ELF-1 (cell line): ENCODE measurements around the gene ADAMTS4.

Experiments used
- DNase-seq: peaks from one replicate; pipeline ENCODE4 v3.0.0-alpha.2; 2016; ENCODE audit warnings: low read depth, low spot score

The ADAMTS4 gene

DNA sequence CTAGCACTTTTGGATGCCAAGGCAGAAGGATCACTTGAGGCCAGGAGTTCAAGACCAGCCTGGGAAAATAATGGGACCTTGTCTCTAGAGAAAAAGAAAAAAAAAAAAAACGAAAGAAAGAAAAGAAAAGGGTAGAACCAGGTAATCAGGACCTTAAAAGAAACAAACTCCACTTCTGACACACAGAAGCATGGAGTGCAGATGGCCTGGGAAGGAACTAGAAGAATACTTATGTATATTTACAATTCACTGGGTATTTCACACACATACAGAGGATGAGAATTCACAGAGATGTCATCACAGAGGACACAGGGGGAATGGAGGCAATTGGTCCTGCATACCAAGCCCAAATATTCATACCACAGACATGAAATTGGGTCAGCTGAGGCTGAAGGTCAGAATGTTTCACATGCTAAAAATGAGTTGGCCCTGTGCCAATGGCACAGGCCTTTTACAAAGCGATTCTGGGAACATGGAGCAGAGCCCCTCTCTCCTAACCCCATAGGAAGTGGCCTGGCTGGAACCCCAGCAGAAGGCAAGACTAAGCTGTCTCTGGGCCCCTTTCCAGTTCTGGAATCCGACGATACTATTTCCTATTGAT is 26.0 kb downstream of the ADAMTS4 start:
- DNase-seq, result no peak

DNA sequence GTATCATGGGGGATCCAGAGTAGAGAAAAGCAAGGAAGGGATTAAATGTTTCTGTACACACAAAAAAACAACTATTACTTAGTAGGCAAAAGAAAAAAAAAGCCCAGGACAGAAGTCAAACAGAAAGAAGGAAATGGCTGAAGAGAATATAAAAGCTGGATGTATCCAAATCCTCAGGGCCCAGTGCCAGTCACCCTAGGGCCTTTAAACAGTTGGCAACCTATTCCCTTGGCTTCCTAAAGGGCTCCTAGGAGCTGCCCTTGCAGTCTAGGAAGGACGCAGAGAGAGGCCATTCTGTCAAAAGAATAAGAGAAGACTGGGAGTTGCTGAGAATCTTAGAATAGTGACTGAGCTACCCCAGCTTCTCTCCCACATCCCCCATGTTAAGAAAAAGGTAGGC is 26.5 kb downstream of the ADAMTS4 start:
- DNase-seq, result no peak

DNA sequence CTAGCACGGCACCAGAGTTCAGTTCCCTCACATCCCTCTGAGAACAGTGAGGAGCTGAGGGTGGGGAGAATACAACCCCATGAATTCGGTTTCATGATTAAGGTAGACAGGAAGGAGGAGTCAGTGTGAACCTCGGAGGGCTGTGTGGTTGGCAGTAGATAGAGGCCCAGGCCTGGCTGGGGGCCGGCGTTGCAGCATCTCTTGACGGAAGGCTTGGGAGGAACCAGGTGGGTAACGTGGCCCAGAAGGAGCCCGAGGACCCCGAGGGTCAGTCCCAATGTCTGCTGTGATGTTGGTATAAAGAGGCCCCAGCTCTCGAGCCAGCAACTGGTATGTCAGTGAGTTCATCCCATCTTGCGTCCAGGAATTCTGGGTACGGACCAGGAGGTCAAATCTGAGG is 27.2 kb downstream of the ADAMTS4 start:
- no peak for DNase-seq

DNA sequence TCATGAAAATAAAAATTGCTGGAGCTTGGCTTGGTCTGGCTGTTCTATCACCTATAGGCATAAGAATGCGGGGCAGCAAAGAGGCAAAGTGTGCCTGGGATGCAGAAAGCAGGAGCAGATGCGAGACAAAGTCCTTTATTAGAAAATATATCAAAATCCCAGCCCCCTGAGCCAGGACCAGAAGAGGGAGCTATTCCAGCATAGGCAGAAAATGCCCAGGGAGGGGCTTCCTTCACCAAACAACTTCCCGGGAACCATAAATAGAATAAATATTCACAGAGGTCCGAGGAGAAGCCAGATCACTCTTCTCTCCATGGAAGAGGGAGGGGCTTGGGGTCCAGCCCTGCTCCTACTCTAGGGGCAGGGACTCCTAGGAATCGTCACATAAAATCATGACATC is 27.7 kb downstream of the ADAMTS4 start:
- DNase-seq, result no peak

DNA sequence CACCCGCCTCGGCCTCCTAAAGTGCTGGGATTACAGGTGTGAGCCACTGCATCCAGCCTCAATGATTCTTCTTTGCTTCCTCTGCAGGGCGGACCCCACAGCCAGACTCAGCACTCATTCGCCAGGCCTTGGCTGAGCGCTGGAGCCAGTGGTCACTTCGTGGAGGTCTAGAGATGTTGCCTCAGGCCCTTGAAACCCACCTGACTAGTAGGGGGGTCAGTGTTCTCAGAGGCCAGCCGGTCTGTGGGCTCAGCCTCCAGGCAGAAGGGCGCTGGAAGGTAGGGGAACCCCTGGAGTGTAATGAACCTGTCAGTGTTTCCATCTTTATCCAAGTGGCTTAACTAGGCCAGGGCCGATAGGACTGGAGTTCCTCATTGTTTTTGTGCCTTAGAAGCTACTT is 29.9 kb downstream of the ADAMTS4 start:
- DNase-seq, result no peak

DNA sequence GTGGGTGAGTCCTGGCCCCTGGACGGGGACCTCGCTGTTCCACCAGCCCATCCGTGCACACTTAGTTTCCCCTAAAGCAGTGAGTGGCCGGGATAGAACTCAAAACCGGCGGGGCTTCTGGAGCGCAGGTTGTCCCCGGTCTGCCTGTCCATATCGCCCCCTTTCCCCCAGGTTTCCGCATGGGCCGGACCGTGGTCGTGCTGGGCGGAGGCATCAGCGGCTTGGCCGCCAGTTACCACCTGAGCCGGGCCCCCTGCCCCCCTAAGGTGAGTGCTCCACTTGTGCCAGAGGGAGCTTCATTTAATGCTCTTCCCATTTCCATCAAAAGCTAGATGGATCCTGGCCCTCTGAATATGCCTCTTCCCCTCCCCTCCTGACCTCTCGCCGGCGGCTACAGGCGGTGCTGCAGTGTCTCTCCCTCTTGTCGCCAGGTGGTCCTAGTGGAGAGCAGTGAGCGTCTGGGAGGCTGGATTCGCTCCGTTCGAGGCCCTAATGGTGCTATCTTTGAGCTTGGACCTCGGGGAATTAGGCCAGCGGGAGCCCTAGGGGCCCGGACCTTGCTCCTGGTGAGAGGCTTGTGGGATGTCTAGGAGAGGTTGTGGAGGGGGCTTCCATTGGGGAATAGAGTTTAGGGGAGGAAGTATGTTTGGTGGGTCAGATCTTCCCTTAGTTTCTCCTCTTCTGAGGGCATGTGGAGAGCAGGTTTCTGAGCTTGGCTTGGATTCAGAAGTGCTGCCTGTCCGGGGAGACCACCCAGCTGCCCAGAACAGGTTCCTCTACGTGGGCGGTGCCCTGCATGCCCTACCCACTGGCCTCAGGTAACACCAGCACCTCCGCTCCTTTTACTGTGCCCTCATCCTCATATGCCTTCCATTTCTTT is 31.9 kb downstream of the ADAMTS4 start:
- DNase-seq, result peak; percentile 68

DNA sequence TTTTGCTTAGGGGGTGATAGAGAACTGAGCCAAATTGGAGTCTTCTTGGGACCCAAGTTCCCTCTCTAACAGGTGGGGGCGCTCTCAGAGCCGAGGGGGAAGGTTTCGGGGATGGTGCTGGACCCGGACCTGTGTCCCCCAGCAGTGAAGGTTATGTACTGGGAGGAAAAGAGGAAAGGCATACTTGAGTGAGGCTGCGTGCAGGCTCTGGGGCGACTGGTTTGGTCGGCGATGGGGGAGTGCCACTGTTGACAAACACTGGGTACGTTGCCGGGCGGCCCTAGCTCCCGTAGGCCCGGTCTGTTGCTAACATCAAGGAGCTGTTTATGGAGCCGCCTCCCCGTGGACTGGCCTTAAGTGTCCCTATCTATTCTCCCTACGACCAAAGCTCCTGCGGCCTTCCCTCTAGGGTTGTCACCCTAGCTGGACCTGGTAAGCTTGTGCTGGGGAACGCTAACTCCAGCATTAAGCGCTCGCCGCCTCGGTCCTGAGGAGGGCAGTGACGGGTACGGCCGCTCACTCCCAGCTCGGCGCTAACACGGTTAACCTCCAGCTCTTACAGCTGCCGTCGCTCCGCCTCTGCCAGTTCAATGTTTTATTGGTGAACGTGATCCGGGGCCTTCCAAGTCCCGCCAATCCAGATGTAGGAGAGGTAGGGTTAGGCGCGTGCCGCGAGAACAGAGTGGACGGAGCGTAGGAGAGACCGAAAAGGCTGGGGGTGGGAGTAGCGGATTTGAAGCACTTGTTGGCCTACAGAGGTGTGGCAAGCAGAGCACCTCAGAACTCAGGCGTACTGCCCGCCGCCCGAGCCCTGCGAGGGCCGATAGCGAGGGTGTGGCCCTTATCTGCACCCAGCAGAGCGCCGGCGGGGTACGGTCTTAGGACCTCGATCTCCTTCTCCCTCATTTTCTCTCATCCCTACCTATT is 32.8 kb downstream of the ADAMTS4 start, which contains the start of gene PPOX:
TSS of gene PPOX (plus strand) at position 685 of the 927 bp plus-strand sequence. CDS start 422 bp downstream, outside the sequence.
- DNase-seq, result peak; percentile 98

DNA sequence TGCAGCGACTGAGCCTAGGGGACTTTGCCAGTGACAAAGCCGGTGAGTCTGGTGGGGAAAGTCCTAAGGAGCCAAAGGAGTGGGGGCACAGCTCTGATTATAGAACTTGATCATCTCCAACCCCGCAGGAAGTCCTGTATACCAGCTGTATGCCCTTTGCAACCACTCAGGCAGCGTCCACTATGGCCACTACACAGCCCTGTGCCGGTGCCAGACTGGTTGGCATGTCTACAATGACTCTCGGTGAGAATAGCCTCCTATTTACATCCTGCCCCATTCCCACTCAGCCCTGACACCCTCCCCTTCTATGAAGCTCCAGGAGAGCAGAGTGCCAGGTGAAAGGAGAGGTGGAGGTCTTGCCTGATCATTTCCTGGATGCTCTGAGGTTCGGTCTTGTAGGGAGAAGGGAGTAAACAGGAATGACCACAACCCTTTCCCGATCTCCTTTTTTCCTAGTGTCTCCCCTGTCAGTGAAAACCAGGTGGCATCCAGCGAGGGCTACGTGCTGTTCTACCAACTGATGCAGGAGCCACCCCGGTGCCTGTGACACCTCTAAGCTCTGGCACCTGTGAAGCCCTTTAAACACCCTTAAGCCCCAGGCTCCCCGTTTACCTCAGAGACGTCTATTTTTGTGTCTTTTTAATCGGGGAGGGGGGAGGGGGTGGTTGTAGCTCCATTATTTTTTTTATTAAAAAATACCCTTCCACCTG is 33.8 kb downstream of the ADAMTS4 start:
- DNase-seq, result no peak

DNA sequence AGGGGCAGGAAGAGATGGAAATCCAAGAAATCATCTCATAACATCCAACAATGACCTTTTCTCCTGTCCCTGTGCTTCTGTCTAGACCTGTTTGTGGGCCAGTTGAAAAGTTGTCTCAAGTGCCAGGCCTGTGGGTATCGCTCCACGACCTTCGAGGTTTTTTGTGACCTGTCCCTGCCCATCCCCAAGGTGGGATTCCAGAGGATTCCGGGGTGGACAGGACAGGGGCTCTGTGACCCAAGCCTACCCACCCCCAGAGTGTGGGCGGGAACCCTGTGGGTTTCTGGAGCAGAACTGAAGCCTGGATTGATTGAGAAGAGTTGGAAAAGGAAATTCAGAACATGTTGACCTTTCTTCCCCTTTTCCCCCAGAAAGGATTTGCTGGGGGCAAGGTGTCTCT is 35.1 kb downstream of the ADAMTS4 start:
- no peak for DNase-seq

DNA sequence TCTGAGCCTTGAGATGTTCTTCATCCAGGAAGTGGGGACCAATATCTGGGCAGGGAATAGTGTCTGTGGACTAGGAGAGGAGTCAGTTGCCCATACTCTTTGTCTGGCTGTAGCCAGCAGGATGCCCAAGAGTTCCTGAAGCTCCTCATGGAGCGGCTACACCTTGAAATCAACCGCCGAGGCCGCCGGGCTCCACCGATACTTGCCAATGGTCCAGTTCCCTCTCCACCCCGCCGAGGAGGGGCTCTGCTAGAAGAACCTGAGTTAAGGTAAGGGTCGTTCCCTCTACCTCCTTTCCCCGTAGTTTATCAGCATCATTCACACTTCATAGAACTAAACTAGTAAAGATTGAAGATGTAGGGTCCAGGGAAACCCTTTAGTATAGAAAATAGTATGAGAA is 36.0 kb downstream of the ADAMTS4 start:
- DNase-seq, result no peak

DNA sequence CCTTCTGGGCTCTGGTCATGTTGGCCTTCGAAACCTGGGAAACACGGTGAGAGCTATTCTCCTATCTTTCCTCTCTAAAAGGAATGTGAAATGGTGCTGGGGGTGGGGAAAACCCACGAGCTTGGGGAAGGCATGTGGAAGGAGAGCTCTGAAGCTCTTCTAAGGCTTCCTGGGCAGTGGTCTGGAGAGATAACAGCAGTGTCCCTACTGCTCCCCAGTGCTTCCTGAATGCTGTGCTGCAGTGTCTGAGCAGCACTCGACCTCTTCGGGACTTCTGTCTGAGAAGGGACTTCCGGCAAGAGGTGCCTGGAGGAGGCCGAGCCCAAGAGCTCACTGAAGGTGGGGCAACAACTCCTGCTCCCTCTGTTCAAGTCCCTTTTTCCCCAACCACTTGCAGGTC is 36.8 kb downstream of the ADAMTS4 start:
- DNase-seq, result no peak

DNA sequence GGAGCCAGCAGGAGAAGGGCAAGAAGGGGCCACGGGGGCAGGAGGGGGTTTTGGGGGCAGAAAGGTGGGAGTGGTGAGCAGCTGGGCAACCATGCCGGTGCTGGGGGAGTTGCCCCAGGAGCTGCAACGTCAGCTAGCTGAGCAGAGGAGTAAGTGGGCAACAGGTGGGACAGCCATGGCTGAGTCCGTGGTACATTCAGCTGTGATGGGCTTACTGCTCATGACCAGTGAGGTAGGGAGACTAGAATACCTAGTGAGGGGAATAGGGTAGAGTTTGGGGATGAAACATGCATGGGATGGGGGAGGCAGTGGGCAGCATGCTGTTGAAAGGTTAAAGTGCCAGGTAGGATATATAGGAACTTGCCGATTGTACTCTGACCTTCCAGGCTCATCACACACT is 37.2 kb downstream of the ADAMTS4 start:
- DNase-seq, result no peak

DNA sequence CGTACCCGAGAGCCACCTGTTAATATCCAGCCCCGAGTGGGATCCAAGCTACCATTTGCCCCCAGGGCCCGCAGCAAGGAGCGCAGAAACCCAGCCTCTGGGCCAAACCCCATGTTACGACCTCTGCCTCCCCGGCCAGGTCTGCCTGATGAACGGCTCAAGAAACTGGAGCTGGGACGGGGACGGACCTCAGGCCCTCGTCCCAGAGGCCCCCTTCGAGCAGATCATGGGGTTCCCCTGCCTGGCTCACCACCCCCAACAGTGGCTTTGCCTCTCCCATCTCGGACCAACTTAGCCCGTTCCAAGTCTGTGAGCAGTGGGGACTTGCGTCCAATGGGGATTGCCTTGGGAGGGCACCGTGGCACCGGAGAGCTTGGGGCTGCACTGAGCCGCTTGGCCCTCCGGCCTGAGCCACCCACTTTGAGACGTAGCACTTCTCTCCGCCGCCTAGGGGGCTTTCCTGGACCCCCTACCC is 38.1 kb downstream of the ADAMTS4 start:
- no peak for DNase-seq

DNA sequence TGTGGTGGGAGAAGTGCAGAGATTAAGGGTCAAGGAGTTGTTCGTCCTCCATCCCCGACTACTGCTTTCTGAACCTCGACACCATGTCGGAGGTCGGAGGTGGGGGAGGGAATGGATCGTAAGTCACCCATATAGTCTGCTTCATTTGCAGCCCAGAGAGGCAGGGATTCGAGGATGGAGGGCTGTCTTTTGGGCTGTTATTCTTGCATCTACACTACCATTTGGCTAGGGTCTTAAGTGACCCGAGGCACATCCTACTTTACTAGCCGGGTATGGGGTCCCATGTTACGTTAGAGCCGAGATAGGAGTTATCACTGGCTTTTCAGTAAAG is 39.0 kb downstream of the ADAMTS4 start:
- no peak for DNase-seq

DNA sequence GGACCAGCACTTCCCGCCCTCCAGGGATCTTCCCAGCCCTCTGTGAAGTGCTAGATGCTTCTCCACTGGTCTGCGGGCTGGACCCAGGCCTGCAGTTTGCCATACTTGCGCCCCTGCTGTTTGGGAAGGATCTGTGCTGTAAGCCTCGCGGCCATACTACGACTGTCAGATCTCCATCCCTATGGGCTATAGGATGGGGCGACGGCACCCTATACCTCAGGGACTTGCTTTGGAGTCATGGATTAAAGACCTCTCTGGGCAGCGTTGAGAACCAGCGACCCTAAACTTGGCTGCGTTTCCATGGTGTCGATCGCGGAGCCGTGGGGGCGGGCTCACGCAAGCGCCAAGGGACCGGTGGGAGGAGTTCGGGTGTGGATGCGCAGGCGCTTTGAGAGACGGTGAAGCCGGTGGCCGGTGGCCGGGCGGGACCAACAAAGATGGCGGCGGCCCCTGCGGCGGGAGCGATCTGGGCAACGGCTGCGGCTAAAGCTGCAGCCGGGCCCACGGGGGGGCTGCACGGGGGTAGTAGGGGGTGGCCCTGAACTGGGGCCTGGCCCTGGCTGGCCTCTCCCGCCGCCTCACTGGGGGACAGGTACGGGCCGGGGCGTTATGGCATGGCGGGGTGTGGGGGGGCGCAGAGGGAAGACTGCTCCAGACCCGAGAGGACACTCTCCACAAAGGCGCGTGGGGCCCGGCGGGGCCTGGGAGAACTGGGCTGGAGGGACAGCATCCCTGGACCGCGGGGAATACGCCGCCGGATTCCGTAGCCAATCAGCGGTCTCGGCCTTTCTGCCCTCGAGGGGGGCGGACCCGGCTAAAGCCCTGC is 39.6 kb downstream of the ADAMTS4 start, which contains the start of gene USP21:
TSS of gene USP21 (plus strand) at position 414 of the 826 bp plus-strand sequence. CDS start 1,141 bp downstream, outside the sequence.
- peak; percentile 95 for DNase-seq

DNA sequence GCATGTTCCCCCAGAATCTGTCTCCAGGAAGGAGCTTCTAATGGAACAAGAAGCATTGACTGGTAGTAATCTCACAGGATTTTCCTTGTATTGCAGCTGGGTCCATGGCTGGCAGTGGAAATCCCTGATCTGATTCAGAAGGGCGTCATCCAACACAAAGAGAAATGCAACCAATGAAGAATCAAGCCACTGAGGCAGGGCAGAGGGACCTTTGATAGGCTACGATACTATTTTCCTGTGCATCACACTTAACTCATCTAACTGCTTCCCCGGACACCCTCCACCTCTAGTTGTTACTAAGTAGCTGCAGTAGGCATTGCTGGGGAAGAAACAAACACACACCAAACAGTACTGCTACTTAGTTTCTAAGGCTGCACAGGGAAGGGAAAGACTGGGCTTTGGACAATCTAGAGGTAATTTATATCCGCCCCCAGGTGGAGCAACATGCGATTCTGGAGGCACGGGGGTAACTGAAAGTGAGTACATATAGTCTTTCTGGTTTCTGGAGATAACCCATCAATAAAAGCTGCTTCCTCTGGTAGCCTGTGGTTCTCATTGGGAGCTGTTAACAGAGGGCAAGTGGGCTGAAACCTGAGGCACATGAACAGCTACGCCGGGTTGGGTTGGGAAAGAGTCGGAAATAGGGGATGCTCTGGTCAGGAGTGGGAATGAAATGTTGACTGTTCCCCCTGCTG is 40.4 kb downstream of the ADAMTS4 start:
- DNase-seq, result no peak

DNA sequence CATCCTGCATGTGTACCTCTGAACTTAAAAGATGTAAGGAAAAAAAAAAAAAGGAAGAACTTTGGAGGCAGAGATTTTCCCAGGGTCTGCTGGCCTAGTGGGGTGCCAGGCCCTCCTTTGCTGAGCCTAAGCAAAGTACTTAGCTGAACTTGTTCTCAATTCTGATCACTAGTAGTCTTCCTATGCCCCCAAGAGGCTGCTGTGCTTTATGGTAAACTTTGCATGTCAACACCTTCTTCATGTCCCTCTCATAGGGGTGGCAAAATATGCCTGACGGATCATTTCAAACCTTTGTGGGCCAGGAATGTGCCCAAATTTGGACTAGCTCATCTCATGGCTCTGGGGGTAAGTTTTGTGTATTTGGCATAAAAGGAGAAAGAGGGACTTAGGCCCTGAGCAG is 41.0 kb downstream of the ADAMTS4 start:
- no peak for DNase-seq

DNA sequence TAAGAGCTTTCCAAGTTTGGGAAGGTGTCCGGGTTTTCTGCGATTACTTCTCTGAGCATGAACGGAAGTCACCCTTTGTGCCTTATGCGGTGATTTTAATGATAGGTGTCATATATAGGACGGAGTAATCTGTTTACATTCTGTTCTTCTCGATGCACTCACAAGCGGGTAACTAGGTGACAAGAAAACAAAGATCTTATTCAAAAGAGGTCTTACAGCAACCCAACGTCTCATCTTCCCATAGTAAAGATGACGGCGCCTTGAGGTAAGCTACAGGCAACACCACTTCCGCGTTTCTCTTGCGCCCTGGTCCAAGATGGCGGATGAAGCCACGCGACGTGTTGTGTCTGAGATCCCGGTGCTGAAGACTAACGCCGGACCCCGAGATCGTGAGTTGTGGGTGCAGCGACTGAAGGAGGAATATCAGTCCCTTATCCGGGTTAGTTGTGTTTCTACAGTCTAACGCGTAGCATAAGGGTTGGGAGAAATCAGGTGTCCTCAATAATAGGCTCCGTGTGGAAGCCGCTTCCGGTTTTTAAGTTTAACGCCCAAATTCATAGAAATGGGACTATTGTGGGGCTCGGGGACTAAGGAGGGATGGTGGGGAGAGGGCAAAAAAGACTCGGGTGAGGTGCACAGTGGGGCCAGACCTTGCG is 45.0 kb downstream of the ADAMTS4 start, which contains the start of gene UFC1:
TSS of gene UFC1 (plus strand) at position 297 of the 656 bp plus-strand sequence. CDS start at position 317, 20 bp downstream.
- peak; percentile 87 for DNase-seq

DNA sequence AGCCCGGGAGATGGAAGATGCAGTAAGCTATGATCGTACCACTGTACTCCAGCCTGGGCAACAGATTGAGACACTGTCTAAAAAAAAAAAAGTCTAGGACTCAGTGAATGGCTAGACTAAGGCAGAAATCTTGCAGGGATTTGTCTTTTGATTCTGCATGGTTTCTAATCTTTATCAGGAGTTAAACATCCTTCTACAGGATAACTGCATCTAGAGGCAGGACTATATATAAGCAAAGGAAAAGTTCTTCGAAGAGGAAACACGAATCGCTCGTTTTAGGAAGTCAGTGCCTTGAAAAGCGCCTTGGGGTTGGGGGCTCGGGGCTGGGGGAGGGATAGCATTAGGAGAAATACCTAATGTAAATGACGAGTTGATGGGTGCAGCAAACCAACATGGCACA is 45.7 kb downstream of the ADAMTS4 start:
- DNase-seq, result no peak
